Neutrophil (primary cell): Measurements from ENCODE around the gene ERC2.

Experiments
- H3K27ac ChIP-seq: fragments of 200-600 bp; sonication (generic); 2 replicates; pipeline ENCODE4 v1.5.1; 2016; ENCODE audit warnings: mild to moderate bottlenecking, moderate library complexity
- H3K27me3 ChIP-seq: fragments of 200-600 bp; sonication (generic); 2 replicates; pipeline ENCODE4 v1.6.0; 2016; ENCODE audit warnings: mild to moderate bottlenecking
- H3K36me3 ChIP-seq: fragments of 200-600 bp; sonication (generic); 2 replicates; pipeline ENCODE4 v1.5.1; 2017
- H3K4me1 ChIP-seq, 2 experiments: fragments of 200-600 bp in 1 of 2; sonication (generic) in 1 of 2; 1 replicate in 1 of 2; 2 replicates in 1 of 2; pipeline versions ENCODE4 v1.5.1 to v1.6.1; 2013 to 2016; ENCODE audit warnings: low read depth in 1 of 2, low read length in 1 of 2, mild to moderate bottlenecking in 1 of 2, moderate library complexity in 1 of 2; ENCODE audit not compliant: control insufficient read depth in 1 of 2, insufficient read depth in 1 of 2
- H3K4me3 ChIP-seq, 2 experiments: fragments of 200-600 bp in 1 of 2; sonication (generic) in 1 of 2; 1 replicate in 1 of 2; 2 replicates in 1 of 2; pipeline ENCODE4 v1.5.1; 2013 to 2016; ENCODE audit warnings: low read depth in 1 of 2, low read length in 1 of 2, mild to moderate bottlenecking in 1 of 2, moderate library complexity in 1 of 2
- H3K9me3 ChIP-seq: fragments of 200-600 bp; sonication (generic); 2 replicates; pipeline ENCODE4 v1.5.1; 2016
- CTCF ChIP-seq: fragments of 200-600 bp; sonication (generic); IDR thresholded peaks from 2 replicates; pipeline ENCODE4 v1.5.1; 2016; ENCODE audit warnings: antibody characterized with exemption

The ERC2 gene

DNA sequence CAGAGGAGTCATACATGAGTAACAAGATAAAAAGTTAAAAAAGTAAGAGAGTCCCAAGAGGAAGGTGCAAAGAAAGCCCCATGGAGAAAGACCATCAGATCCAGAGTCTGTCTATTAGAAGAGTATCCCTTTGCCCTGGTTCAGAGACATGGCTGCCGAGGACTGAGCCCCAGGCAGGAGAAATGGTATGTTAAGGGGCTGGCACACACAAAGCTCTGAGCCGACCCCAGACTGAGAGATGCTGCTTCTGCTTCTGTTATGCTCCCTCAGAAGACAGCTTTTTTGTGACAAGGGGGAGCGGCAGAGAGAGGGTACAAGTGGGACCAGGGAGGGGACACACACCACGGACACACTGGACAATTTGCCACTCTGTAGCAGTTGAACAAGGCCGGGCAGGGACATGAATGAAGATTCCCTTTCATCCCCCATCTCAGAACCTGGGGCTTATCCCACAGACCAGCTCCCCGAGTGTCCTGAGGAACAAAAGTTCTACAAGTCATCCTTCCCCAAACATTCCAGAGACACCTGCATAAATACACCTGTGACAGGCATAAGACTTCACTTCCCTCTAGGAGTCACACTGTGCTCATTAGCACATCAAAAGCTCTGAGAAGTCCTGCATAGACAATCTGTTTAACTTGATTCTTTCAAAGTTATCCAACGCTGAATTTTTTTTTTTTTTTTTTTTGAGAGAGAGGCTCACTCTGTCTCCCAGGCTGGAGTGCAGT is 819.5 kb downstream of the ERC2 start:
- H3K27me3 ChIP-seq, result no peaks in the 10 kb centered on the region
- no peak overlapping the region for H3K27ac ChIP-seq
- H3K9me3 ChIP-seq, result no peaks in the 10 kb centered on the region
- H3K4me3 ChIP-seq, result no peak overlapping the region
- no peaks in the 10 kb centered on the region for H3K36me3 ChIP-seq
- no peak for TF ChIP-seq CTCF
- H3K4me1 ChIP-seq, result no peaks in the 10 kb centered on the region

DNA sequence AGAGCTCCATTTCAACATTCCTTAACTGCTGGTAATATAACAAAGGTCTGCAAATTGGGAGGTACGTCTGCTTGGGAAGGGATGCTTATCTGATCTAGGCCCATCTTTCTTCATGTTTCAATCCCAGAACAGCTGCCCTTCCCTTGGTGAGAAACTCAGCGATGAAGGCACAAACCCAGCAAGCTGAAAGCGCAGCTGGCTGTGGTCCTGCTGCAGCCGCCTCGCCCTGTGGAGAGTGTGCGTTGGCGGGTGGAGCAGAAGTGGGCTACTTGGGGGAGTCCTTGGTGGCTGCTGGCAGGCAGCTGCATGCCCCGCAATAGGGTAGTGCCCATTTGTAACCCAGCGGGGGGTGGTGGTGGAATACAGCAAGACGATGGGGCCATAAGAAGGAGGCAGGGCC is 820.6 kb downstream of the ERC2 start:
- Histone ChIP-seq H3K4me1 (no peaks in the 10 kb centered on the region), H3K36me3 (no peaks in the 10 kb centered on the region), H3K27me3 (no peaks in the 10 kb centered on the region), H3K4me3 (no peak overlapping the region), H3K9me3 (no peaks in the 10 kb centered on the region), H3K27ac (no peak overlapping the region)
- no peak for TF ChIP-seq CTCF

DNA sequence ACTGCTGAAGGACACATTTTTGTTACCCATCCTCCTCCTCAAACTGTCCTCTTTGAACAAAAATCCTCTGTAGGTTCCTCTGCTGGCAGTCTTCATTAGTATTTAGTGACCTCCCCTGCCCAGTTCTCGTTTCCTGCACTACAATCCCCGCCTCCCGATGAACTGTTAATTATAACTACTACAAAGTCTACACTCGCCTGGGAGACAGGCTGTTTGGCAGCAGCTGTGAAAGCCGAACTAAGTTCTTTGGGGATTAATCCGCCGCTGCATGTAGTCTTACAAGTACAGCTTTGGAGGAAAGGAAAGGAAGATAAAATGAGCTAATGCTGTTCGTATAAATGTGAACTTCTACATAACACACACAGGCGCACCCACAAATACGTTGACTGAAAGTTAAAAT is 821.2 kb downstream of the ERC2 start:
- Histone ChIP-seq H3K4me3 (no peak overlapping the region), H3K9me3 (no peaks in the 10 kb centered on the region), H3K27me3 (no peaks in the 10 kb centered on the region), H3K27ac (no peak overlapping the region), H3K36me3 (no peaks in the 10 kb centered on the region), H3K4me1 (no peaks in the 10 kb centered on the region)
- TF ChIP-seq CTCF, result no peak

DNA sequence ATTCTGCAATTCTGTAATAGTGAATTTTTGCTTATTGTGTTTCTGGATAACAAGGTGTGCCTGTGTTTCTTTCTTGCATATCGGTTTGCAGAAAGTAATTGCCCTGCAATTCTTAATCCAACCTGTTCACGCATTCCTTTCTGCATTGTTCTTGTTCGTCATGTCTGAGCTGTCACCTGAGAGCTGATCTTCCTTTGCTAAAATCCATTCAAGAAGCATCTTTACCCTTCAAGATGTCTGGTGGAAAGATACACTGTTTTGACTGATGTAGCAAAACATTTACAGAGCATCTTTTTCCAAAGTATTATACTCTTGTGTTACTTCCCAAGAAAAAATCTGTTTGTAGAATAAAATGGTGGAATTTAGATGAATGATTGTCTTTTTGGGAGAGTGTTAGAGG is 822.1 kb downstream of the ERC2 start:
- no peak for TF ChIP-seq CTCF
- no peaks in the 10 kb centered on the region for H3K4me1 ChIP-seq
- H3K27ac ChIP-seq, result no peak overlapping the region
- H3K27me3 ChIP-seq, result no peaks in the 10 kb centered on the region
- H3K9me3 ChIP-seq, result no peaks in the 10 kb centered on the region
- H3K36me3 ChIP-seq, result no peaks in the 10 kb centered on the region
- no peak overlapping the region for H3K4me3 ChIP-seq

GRCh38 chr3:55645422-55645821 is 822.8 kb downstream of the ERC2 start:
- no peaks in the 10 kb centered on the region for H3K4me1 ChIP-seq
- no peaks in the 10 kb centered on the region for H3K27me3 ChIP-seq
- H3K36me3 ChIP-seq, result no peaks in the 10 kb centered on the region
- no peaks in the 10 kb centered on the region for H3K9me3 ChIP-seq
- no peak overlapping the region for H3K4me3 ChIP-seq
- TF ChIP-seq CTCF, result no peak
- no peak overlapping the region for H3K27ac ChIP-seq
